ENCODE results near the gene BLID. TPM values are rescaled to one million over a fixed set of nuclear protein-coding genes. Genes with fewer than 3 reads are reported as not detected.

Gene BLID
- total RNA-seq, 4 donors from 2014 or later: 1.2 to 13.5 (median 5.4) TPM; not detected in 1

- ATAC-seq: no peak
- 44 to 82% methylated on average over 1 to 2 of the region's 2 CpGs for WGBS, 2 donors (ENCODE audit: low coverage in 1 of 2)
- H3K4me1 ChIP-seq: peaks cover 18 to 68% (median 26%) of the 10 kb centered on the region in 3 donors
Measured at GRCh38 chr11:122159861-122160260, 43.8 kb upstream of the BLID start.

GRCh38 chr11:122159173-122159721 lies 43.2 kb upstream of the BLID start:
- peak overlapping the region; percentile 78 to 99 (median 88) for H3K27ac ChIP-seq
- WGBS, 2 donors (ENCODE audit: low coverage in 1 of 2): 12 to 30% methylated on average over 5 to 10 of the region's 12 CpGs
- H3K9me3 ChIP-seq: no peaks in the 10 kb centered on the region
- no peaks in the 10 kb centered on the region for H3K36me3 ChIP-seq
- H3K4me1 ChIP-seq: peaks cover 18 to 69% (median 26%) of the 10 kb centered on the region in 3 donors
- no peaks in the 10 kb centered on the region for H3K27me3 ChIP-seq
- H3K4me3 ChIP-seq: peak overlapping the region; percentile 38 to 45
- TF ChIP-seq CTCF (IDR thresholded peaks at IDR 0.05): no peak
- no peak for TF ChIP-seq POLR2AphosphoS5 (IDR thresholded peaks at IDR 0.05)
- TF ChIP-seq EP300 (IDR thresholded peaks at IDR 0.05): no peak
- TF ChIP-seq POLR2A (IDR thresholded peaks at IDR 0.05): no peak
- no peak for ATAC-seq

More at GRCh38 chr11:122159861-122160260, 43.8 kb upstream of the BLID start:
- TF ChIP-seq EP300 (IDR thresholded peaks at IDR 0.05): no peak
- no peak for TF ChIP-seq POLR2A (IDR thresholded peaks at IDR 0.05)
- no peak for TF ChIP-seq POLR2AphosphoS5 (IDR thresholded peaks at IDR 0.05)
- TF ChIP-seq CTCF (IDR thresholded peaks at IDR 0.05): no peak
- no peaks in the 10 kb centered on the region for H3K36me3 ChIP-seq
- peak overlapping the region; percentile 78 to 99 (median 88) for H3K27ac ChIP-seq
- no peaks in the 10 kb centered on the region for H3K27me3 ChIP-seq
- H3K9me3 ChIP-seq: no peaks in the 10 kb centered on the region
- H3K4me3 ChIP-seq: peak overlapping the region; percentile 38 to 45

DNA sequence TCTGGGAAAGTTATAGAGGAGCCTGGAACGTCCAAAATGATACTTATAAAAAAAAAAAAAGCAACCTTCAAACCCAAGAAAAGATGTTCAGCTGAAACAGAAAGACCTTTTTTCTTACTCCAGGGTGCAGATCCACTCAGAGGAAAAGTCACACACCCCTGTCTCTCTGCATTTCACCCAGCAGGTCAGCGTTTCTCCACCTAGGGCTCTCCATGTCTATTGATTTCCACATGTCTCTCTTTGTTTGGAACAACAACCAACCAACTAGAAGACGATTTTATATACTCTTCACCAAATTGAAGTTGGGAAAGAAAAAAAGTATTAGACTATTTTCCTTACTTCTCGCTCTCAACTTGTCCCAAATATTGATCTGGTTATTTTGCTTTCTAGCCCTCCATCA lies 42.2 kb upstream of the BLID start:
- no peak for ATAC-seq
- 33 to 38% methylated on average over 3 to 4 of the region's 4 CpGs for WGBS, 2 donors (ENCODE audit: low coverage in 1 of 2)
- Histone ChIP-seq H3K9me3 (no peaks in the 10 kb centered on the region), H3K27ac (peak overlapping the region; percentile 78 to 99 (median 88)), H3K4me3 (peak overlapping the region; percentile 45 to 84), H3K36me3 (no peaks in the 10 kb centered on the region), H3K27me3 (no peaks in the 10 kb centered on the region), H3K4me1 (peaks cover 18 to 73% (median 26%) of the 10 kb centered on the region in 3 donors)
- TF ChIP-seq POLR2A (IDR thresholded peaks at IDR 0.05): no peak
- no peak for TF ChIP-seq EP300 (IDR thresholded peaks at IDR 0.05)
- TF ChIP-seq CTCF (IDR thresholded peaks at IDR 0.05): no peak
- no peak for TF ChIP-seq POLR2AphosphoS5 (IDR thresholded peaks at IDR 0.05)

DNA sequence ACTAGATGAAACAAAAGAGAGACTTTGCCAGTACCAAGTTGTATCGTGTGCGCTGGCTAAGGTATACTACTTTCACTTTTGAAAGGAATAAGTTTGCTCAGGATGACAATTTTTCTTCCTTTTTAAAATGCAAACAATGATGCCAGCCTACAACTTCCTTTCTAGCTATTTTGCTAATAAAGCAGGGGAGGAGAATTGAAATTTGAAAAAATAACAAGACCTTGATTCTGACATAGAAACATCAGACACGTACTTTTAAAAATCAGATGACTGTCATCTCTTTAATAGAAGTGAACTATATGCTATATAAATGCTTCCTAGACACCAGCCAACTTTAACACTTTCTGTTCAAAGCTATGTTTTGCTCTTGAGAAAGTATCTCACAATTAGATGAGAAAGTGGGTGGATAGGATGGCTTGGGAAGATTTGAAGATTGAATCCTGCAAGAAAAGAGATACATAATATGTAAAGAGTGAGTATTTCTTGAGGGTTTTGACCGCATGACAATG lies 41.7 kb upstream of the BLID start:
- H3K4me1 ChIP-seq: peaks cover 18 to 75% (median 25%) of the 10 kb centered on the region in 3 donors
- WGBS, 2 donors (ENCODE audit: low coverage in 1 of 2): 9 to 13% methylated on average over 4 of the region's 4 CpGs
- H3K27ac ChIP-seq: peak overlapping the region; percentile 78 to 99 (median 88)
- no peaks in the 10 kb centered on the region for H3K27me3 ChIP-seq
- H3K4me3 ChIP-seq: peak overlapping the region; percentile 45 to 84
- TF ChIP-seq POLR2AphosphoS5 (IDR thresholded peaks at IDR 0.05): no peak
- no peaks in the 10 kb centered on the region for H3K36me3 ChIP-seq
- ATAC-seq: no peak
- no peaks in the 10 kb centered on the region for H3K9me3 ChIP-seq

DNA sequence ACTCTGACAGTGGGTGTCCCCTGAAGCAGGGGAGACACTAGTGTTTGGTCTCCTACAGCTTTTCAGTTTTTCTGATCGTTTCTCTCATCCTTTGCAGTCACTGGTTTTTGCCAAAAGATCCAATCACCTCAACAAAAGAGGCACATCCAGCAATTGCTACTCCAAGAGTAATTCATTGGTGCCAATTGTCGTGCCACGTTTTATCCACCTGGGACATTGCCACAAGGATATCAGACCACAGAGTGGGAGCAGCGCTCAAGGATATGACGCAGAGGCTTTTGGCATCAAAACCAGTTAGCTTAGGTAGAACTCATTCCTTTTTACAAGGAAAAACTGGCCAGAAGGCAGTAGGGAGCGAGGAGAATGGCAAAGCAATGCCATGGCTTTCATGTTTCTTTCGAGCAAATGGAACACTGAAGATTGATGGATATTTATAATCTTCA lies 40.9 kb upstream of the BLID start:
- H3K27me3 ChIP-seq: no peaks in the 10 kb centered on the region
- H3K27ac ChIP-seq: peak overlapping the region; percentile 78 to 99 (median 88)
- H3K9me3 ChIP-seq: no peaks in the 10 kb centered on the region
- H3K36me3 ChIP-seq: no peaks in the 10 kb centered on the region
- peak overlapping the region; percentile 45 to 84 for H3K4me3 ChIP-seq
- peaks cover 13 to 73% (median 22%) of the 10 kb centered on the region in 3 donors for H3K4me1 ChIP-seq
- 17 to 19% methylated on average over 7 of the region's 7 CpGs for WGBS, 2 donors (ENCODE audit: low coverage in 1 of 2)
- peak; percentile 91 for TF ChIP-seq POLR2AphosphoS5 (IDR thresholded peaks at IDR 0.05)
- TF ChIP-seq EP300 (IDR thresholded peaks at IDR 0.05): no peak
- TF ChIP-seq CTCF (IDR thresholded peaks at IDR 0.05): peak in 1 of 4 experiments; percentile 29
- peak; percentile 41 to 55 for TF ChIP-seq POLR2A (IDR thresholded peaks at IDR 0.05)
- peak; percentile 78 for ATAC-seq
